ENCODE results near the gene ADORA1. TPM values are rescaled to one million over a fixed set of nuclear protein-coding genes. Genes with fewer than 3 reads are reported as not detected.

The ADORA1 gene
- total RNA-seq, 1 experiment from 2014 or later: 0.58 TPM

DNA sequence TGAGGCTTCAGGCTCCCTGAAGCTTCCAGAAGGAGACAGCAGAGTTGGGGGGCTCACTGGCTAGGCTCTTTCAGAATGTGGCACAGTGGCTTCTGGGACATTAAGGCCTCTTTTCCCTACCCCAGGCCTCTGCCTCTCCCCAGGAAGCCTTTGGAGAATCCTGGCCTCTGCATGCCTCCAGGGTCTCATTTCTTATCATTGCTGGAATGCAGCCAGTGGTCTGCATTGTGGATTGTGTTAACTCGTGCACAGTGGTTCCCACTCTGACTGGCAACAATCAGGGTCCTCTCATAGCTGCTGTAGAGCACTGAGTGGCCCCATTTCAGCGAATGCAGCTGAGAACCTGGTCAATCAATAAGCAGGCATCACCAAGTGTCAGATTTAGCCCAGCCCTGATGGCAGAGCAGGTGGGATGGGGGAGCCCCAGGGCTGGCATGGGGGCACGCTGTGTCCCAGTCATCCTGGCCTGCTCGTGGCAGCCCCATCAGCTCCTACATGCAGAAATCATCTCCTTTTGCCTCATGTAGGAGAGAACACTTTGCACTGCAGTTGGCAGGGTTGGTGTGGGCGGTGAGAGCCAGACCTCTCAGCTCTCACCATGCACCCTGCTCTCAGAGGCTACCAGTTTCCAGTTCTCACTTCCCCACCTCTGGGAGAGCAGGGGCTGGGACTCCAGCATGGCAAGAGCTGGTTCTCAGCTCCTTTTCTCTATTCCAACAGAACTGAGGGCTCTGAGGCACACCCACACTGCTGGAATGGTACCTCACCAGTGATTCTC is 13.4 kb downstream of the ADORA1 start:
- no peak for DNase-seq (ENCODE audit: low spot score)

DNA sequence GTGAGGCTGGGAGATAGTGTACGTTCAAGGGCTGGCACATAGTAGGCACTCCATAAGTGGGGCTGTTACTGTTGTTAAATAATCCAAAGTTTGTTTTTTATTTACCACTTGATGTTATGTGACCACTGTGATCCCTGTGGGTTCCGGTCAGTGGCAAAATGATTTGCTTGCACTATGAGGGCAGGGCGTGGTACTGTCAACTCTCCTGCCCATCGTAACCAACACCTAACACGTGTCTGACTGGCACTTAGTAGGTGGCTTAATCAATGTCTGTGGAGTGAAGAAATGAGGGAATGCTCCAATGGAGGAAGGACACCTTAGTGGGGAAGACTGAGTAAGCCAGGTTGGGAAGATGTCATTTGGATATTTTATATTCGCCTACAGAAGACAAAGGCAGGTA is 14.6 kb downstream of the ADORA1 start:
- DNase-seq (ENCODE audit: low spot score): no peak

DNA sequence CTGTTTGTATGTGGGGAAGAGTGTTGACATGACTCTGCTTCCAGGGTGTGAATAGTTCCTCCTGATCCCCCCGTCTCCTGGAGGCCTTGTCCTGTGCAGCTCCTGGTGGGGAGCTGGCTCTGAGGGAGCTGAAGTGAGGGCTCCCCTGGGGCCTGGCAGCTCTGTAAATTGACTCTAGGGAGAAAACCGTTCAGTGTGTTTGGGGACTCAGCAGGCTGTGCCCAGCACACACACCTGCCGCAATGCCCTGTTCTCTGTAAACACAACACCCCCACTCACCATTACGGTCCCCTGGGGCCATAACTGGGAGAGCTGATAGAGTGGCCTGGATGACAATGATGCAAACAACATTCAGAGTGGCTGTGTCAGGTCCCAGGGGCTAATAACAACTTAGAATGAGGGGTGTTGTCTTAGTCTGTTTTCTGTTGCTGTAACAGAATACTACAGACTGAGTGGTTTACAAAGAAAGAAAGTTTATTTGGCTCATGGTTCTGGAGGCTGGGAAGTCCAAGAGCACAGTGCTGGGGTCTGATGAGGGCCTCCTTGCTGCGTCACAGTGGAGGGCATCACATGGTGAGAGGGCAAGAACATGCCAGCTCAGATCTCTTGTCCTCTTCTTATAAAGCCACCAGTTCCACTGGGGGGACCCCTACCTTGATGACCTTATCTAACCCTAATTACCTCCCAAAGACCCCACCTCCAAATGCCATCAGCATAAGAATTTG is 15.3 kb downstream of the ADORA1 start:
- no peak for DNase-seq (ENCODE audit: low spot score)

DNA sequence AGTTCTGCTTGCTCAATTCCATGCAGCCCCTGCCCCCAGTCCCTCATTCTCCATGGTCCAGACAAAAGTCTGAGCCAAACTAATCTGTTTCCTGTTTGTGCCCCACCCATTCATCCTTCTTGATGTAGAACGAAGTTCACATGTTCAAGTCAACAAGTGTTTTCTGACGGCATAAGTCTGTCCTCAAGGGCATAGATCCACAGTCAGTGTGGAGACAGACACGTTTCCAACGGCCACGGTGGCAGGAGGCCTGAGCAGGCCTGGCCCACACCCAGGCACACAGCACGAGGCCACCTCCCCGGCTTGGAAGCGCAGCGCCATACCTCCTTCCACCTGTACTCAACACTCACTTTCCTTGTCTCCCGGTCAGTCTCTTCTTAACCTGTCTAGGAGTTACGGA is 16.1 kb downstream of the ADORA1 start:
- no peak for DNase-seq (ENCODE audit: low spot score)

DNA sequence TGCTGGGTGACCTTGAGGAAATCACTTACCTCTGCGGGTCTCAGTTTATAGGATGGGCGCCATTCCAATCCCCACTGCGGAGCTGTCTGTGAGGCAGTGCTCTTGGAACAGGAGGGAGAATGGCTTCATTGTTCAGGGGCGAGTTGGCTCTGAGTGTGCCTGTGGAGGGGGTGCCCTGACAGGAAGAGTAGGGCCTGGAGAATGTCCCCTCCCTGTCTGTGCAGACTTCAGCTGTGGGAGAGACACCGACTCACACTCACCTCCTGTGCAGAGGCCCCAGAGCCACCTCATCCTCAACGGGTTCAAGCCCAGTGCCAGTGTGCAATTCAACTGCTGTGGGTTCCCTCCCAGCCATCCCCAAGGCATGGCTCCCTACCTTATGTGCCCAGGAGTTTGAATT is 17.1 kb downstream of the ADORA1 start:
- DNase-seq (ENCODE audit: low spot score): no peak

DNA sequence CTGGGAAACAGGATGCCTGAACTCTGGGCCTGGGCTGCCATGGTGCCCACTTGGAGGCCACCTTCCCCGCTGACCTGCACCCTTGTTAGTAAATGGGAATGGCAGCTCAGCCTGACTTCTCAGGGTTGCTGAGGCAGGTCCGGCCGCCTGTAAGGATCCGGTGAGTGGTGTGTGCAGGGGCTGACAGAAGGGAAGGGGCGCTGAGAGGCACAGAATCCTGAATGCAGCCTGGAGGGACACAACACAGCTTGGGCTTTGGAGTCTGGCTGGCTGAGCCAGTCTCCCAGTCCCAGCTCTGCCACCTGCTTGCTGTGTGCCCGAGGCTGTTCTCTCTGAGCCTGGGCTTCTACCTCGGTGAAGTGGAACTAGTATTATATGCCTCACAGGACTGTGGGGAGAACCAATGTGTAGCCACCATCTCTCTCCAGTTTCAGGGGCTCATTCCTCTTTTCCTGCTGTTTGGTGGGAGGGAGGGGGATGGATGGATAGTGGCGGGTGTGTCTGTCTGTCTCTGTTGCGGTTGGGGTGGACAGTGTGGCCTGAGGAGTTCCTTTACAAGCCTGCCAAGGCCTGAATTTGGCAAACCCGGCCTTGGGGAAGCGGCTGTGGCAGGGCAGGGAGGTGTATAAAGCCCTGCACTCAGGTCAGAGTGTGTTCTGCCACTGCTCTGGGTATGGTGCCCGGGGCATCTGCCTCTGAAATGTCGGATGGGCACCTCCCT is 18.0 kb downstream of the ADORA1 start:
- DNase-seq (ENCODE audit: low spot score): no peak

DNA sequence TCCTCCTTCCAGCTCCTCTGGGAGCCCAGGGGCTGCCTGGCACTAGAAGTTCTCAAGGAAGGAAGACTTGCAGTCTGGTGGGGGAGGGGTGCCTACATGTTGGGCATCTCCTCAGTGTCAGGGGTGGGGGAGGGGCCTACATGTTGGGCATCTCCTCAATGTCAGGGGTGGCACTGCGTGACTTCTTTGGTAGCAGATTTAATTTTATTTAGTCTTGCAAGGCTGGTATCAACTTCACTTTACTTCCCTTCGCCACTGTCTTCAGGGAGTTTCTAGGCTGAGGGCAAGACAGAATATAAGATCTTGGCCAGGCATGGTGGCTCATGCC is 18.5 kb downstream of the ADORA1 start:
- no peak for DNase-seq (ENCODE audit: low spot score)

DNA sequence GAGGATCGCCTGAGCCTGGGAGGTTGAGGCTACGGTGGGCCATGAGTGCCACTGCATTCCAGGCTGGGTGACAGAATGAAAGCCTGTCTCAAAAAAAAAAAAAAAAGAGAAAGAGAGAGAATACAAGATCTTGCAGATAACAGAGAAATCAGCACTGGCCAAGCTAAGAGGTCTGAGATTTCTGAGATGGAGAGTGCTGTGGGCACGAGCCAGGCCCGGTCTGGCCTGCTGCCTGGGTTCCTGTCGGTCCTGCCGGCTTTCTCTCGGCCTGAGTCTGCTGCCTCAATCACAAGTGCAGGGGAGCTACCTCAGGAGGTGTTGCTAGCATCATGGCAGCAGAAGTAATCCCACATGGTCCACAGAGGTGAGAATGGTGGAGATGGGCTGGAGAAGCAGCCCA is 19.0 kb downstream of the ADORA1 start:
- no peak for DNase-seq (ENCODE audit: low spot score)

DNA sequence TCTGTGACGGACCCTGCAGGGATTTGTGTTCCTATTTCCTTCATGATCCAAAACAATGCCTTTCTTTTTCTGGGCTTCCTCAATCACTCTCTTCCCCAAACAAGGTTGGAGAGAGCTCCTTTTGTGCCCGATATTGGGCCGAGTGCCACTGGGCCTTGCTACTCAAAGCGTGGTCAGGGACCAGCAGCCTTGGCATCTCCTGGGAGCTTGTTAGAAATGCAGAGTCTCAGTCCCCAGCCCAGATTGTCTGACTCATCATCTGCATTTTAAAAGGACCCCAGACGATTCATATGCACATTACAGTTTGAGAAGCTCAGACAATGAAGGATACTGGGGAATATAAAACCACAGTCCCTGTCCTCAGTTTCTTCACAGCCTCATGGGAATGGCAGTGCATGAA is 19.9 kb downstream of the ADORA1 start:
- no peak for DNase-seq (ENCODE audit: low spot score)

DNA sequence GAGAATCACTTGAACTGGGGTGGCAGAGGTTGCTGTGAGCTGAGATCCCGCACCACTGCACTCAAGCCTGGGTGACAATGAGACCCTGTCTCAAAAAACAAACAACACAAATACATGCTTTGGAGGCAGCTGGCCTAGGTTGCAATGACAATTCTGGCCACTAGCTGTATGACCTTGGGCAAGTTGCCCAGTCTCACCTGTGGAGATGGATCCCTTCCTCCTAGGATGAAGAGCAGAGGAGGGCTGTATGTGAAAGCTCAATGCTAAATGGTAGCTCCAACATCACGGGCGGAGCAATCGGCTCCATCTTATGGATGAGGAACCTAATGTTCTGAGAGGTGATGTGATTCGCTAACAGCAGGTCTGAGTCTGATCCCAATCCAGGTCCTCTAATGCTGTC is 20.6 kb downstream of the ADORA1 start:
- no peak for DNase-seq (ENCODE audit: low spot score)

DNA sequence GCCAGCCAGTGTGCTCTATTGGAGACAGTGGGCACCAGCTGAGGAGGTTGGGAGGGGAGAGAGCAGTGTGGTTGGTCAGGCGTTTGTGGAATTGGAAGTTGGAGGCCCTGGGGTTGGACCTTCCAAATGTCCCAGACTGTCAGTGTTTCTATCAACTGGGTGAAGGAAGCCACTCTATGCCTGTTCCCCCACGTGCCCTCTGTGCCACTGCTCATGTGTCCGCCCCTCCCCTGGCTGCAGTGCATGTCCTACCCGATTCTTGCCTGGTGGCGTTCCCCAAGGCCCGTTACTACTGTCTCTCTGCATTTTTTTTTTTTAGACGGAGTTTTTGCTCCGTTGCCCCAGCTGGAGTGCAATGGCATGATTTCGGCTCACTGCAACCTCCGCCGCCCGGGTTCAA is 21.1 kb downstream of the ADORA1 start:
- no peak for DNase-seq (ENCODE audit: low spot score)

DNA sequence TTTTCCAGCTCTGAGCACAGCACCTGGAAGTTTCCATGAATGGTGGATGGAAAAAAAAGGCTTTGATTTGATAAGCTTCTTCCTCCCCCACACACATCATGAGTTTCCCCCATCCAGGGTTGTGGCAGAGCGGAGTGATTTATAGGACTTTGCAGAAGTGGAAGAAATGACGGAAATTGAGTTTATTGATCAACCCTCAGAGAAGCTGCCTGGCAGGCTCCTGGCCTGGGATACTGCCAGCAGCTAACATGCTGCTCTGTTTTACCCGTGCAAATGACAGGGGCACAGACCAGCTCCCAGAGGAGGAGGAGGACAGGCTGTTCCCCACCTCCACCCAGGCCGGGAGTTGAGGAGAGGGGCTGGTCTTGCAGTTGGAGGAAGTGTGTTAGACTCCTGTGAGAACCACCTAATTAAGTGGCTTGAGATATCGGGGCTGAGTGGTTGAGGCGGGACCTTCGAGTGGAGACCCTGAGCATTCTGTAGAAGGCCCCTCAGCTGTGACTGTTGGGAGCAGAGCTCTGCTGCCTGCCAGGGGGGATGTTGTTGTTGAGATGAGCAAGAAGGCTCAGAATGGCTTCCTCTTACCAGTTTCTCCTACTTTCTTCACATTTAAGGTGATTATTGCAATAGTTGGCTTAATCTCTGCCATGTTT is 21.8 kb downstream of the ADORA1 start:
- DNase-seq (ENCODE audit: low spot score): no peak

DNA sequence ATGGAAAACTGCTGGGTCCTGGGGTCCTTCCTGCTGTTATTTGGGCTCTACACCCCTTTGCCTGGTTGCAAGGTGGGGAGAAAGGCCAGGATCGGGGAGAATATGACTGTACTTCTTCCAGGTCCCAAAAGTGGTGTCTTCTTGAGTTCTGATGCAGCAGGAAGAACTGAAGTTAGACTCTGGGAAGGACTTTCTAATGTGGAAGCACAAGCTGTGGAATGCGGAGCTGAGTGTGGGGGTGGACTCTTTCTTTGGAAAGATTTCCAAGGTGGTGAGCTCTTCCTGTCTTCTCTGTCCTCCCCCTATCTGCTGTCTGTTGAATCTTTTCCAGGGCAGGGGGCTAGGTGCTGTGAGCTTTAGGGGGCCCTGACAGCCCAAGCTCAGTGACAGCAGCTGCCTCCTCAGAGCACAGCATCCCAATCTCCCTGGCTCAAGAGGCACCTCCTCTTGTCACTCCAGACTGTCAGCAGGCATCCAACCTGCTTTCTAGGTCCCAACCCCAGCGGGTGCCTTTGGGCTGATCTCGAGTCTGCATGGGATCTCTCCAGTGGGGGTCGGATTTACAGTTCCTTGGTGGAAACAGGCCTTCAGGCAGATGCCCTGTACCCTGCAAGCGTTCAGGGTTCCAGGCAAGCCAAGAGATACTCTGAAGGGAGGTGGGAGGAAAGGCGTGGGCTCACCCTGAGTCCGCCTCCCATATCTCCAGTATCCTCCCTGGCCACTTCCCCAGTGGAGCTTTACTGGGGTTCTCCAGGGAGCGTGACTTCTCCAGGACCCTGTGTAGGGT is 23.2 kb downstream of the ADORA1 start:
- DNase-seq (ENCODE audit: low spot score): no peak

DNA sequence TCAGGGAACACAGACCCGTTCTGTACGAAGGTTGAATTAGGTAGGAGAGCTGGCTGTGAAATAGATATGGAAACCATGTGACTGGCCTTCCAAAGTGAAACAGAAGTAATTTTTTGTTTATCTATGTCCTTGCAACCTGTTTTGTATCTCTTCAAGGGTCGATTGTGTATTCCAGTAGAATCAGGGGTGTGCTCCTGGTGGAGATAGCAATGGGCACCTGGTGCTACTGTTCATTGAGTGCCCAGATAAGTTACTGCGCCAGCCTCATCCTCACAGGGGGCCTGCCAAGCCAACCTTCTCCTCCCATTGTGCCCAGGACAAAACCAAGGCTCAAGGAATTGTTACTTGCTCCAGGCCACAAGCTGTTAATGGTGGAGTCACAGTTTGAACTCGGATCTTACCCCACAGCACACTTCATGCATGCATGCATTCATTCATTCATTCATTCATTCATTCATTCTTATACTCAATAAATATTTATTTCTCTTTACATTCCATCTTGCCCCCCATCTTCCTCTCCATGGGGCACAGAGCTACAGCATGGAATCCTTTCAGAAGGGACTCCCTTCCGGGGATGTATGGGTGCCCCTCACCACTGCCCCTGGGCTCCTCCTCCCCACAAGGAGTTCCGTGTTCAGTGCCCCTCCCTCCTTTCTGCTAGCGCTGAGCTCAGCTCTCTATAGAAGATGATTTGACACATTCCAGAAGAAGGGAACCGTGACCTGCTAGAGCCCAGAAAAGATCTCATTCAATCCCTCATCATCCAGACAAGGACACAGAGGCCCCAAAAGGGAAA is 24.0 kb downstream of the ADORA1 start:
- no peak for DNase-seq (ENCODE audit: low spot score)

DNA sequence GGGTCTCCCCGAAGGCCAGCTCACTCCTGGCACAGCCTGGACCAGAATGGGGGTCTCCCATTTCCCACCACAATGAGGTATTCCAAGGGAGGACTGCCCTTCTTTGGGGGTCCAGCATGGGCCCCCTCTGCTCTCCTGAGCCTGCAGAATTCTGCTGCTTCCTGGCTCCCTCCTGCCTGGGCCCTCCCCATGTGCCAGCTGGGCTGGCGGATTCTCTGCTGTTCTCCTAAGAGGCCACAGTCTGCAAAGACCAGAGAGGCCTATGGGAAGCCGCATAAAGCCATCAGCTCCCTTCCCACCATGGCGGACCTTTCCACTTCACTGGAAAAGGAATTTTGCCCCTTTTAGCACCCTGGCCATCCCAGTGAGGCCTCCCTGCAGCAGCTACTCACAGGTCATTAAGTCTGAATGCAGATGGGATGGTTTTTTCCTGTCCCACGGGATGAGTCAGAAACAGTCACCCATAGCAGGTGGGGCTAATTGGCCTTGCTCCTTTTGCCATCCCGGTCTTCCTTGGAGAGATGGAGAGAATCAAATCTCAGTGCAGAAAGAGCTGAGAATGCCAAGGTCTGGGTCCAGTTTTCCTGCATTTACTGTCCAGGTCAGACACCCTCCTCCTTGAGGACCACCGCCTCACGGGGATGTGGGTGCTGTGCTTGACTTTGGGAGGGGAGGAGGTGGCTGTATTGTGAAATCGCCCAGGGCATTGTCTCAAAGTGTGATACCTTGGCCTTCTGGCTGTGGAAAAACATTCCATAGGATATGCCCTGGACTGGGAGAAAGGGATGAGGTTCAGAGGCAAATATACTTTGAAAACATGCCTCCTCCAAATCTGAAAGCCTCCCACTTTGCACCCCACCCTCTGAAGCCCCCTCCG is 24.9 kb downstream of the ADORA1 start:
- no peak for DNase-seq (ENCODE audit: low spot score)

DNA sequence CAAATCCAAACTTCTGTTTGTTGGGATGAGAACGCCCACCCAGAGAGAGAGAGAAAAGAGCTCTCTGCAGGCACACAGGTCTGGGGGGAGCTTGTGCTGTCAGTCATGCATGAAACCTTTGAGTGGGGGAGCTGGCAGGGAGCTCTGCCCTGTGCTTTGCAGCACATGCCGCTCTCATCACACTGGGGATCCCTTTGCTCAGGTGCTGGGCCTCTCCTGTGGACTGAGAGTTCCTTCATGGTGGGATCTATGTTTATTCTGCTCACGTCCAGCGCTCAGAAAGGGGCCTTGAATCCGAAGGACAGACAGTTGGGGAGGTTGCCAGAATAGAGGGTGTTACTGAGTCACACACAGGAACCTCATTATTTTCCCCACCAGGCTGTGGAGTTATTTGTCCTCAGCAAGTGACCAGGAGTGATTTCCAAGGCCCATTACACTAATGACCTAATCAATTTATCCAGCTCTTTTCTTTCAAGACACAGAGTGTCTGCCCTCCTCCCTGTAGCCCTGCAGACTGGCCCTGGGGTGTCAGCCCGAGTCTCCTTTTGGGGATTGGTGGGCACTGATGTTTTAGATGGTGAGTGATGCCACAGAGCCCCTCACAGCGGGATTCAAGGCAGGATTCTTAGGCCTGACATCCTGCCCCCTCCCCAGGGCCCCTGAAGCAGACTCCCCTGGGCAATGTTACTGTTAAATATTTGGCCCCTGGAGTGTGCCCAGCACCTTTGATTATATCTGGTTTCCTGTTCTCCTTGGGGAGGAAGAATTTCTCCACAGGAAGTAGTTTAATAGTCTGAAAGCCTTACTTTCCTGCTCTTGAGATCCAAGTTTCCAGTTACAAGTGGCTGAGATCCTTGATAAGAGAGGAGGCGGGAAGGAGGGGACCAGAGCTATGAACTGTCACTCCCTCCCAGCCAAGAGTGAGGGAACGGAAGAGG is 25.8 kb downstream of the ADORA1 start:
- no peak for DNase-seq (ENCODE audit: low spot score)

DNA sequence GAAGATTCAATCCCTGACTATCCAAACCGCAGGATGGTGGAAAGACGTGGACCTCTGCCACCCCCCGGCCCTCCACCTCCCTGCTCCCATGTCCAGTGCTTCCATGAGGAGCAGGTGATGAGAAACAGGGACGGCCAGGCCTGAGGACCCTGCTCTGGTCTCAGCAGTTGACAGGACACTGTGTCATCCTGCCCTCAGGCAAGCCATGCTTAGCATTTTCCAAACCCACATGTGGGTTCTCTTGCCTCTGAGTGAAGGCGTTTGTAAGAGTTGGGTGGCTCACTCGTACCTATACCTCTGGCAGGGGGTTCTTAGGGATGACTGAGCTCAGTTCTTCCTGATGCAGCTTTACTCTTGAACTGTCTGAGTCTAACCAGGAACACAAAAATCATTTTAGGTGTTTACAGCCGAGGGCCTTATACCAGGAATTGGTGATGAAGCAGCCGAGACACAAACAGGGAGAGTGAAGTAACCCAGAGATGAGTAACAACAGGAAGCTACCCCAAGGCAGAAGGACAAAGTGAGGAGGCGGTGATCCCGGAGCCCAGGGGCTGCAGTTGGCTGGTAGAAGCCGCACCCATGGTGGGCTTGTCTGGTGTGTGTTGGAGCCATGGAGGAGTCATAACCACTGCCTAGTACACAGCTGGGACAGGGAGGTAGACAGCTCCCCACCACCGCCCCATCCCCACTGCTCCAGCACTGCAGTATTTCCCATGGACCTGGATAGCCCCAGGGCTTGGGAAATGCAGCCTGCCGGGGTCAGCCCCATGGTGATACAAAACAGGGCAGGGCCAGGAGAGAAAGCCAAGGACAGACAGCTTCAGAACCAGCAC is 26.7 kb downstream of the ADORA1 start:
- no peak for DNase-seq (ENCODE audit: low spot score)

DNA sequence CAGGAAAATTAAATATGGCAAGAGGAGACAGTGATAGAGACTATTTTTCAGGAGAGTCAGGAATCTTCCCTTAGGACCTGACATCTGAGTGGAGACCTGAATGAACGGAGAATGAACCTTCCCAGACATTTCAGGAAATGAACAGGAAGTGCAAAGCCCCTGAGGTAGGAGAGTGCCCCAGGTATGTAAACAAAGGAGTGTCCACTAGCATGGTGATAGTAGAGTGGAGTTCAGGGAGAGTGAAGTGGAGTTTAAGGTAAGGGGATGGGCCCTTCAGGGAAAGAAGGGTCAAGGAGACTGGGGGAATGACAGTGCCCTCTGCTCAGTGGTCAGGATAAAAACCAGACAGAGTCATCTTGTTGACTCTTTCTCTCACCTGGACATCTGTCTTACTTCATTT is 28.8 kb downstream of the ADORA1 start:
- DNase-seq (ENCODE audit: low spot score): no peak

Measured in H4 (cell line).